Measurements from ENCODE around the gene CTNNA2.

GRCh38 chr2:80185091-80185490 lies 672.2 kb downstream of the CTNNA2 start:
- TF ChIP-seq CTCF (IDR thresholded peaks at IDR 0.05): no peak
- TF ChIP-seq POLR2A (IDR thresholded peaks at IDR 0.05): no peak
